Measurements from ENCODE around the gene WSCD2. TPM values are rescaled to one million over a fixed set of nuclear protein-coding genes. Genes with fewer than 3 reads are reported as not detected.

Gene WSCD2
- total RNA-seq, 1 donor from 2014 or later: 1.4 TPM

GRCh38 chr12:108127654-108128053 is 1.4 kb upstream of the WSCD2 start:
- peaks cover 4% of the 10 kb centered on the region for H3K9me3 Mint-ChIP-seq (ENCODE audit: unreplicated experiment)
- no peak overlapping the region for H3K4me3 Mint-ChIP-seq (ENCODE audit: unreplicated experiment)
- TF ChIP-seq, protein P1, sequence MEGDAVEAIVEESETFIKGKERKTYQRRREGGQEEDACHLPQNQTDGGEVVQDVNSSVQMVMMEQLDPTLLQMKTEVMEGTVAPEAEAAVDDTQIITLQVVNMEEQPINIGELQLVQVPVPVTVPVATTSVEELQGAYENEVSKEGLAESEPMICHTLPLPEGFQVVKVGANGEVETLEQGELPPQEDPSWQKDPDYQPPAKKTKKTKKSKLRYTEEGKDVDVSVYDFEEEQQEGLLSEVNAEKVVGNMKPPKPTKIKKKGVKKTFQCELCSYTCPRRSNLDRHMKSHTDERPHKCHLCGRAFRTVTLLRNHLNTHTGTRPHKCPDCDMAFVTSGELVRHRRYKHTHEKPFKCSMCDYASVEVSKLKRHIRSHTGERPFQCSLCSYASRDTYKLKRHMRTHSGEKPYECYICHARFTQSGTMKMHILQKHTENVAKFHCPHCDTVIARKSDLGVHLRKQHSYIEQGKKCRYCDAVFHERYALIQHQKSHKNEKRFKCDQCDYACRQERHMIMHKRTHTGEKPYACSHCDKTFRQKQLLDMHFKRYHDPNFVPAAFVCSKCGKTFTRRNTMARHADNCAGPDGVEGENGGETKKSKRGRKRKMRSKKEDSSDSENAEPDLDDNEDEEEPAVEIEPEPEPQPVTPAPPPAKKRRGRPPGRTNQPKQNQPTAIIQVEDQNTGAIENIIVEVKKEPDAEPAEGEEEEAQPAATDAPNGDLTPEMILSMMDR (IDR thresholded peaks at IDR 0.05; ENCODE audit: partially characterized antibody, unreplicated experiment): no peak
- H3K27ac Mint-ChIP-seq (ENCODE audit: unreplicated experiment): no peak overlapping the region
- no peak for DNase-seq
- H3K27me3 Mint-ChIP-seq (ENCODE audit: unreplicated experiment): peaks cover 8% of the 10 kb centered on the region
- H3K4me1 Mint-ChIP-seq (ENCODE audit: low read depth, unreplicated experiment): peaks cover 7% of the 10 kb centered on the region
- no peaks in the 10 kb centered on the region for H3K36me3 Mint-ChIP-seq (ENCODE audit: unreplicated experiment)

DNA sequence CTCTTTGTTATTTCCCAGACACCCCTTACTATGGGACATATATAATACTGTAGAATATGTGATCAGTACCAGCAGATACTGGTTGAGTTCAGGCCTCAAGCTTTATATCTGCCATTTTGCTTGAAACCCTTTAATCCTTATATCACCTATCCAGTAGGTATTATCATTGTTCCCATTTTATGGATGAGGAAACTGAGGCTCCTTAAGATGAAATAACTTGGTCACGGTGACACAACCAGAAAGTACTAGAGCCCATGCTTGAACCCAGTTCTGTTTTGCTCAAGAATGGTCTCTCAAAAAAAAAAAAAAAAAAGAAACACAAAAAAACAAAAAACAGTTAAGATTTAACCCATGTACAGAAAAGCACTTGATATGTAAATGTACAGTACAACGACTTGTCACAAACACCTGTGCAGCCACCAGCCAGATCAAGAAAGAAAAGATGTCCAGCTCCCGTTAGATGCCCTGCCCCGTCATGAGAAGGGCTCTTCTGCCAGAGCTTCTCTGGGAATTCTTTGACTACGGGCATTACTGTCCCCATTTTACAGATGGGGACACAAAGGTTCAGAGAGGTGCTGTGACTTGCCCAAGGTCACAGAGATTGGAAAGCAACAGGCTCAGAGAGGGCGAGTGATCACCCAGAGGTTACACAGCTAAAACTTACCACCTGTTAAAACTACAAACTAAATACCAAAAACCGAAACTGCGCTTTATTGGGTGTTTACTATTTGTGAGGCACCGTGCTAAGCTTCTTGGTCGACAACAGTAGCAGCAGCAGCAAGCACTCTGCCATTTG is 669 bp upstream of the WSCD2 start:
- TF ChIP-seq, protein P1 (IDR thresholded peaks at IDR 0.05; ENCODE audit: partially characterized antibody, unreplicated experiment): no peak
- no peak for DNase-seq
- Mint-ChIP-seq H3K27me3 (ENCODE audit: unreplicated experiment) (peaks cover 8% of the 10 kb centered on the region), H3K4me1 (ENCODE audit: low read depth, unreplicated experiment) (peaks cover 7% of the 10 kb centered on the region), H3K27ac (ENCODE audit: unreplicated experiment) (no peak overlapping the region), H3K36me3 (ENCODE audit: unreplicated experiment) (no peaks in the 10 kb centered on the region), H3K9me3 (ENCODE audit: unreplicated experiment) (peaks cover 4% of the 10 kb centered on the region), H3K4me3 (ENCODE audit: unreplicated experiment) (peak overlapping the region; percentile 78)

- H3K27me3 Mint-ChIP-seq (ENCODE audit: unreplicated experiment): peaks cover 8% of the 10 kb centered on the region
- peaks cover 4% of the 10 kb centered on the region for H3K9me3 Mint-ChIP-seq (ENCODE audit: unreplicated experiment)
- no peak overlapping the region for H3K4me3 Mint-ChIP-seq (ENCODE audit: unreplicated experiment)
Measured at GRCh38 chr12:108131035-108131434, 1.9 kb downstream of the WSCD2 start.

GRCh38 chr12:108131657-108132126 is 2.6 kb downstream of the WSCD2 start:
- Mint-ChIP-seq H3K36me3 (ENCODE audit: unreplicated experiment) (no peaks in the 10 kb centered on the region), H3K27me3 (ENCODE audit: unreplicated experiment) (peaks cover 8% of the 10 kb centered on the region)

More at GRCh38 chr12:108131035-108131434, 1.9 kb downstream of the WSCD2 start:
- Mint-ChIP-seq H3K36me3 (ENCODE audit: unreplicated experiment) (no peaks in the 10 kb centered on the region), H3K4me1 (ENCODE audit: low read depth, unreplicated experiment) (peaks cover 7% of the 10 kb centered on the region), H3K27ac (ENCODE audit: unreplicated experiment) (no peak overlapping the region)
- TF ChIP-seq, protein P1 (IDR thresholded peaks at IDR 0.05; ENCODE audit: partially characterized antibody, unreplicated experiment): no peak
- DNase-seq: no peak

More at GRCh38 chr12:108131657-108132126, 2.6 kb downstream of the WSCD2 start:
- no peak overlapping the region for H3K27ac Mint-ChIP-seq (ENCODE audit: unreplicated experiment)
- H3K4me3 Mint-ChIP-seq (ENCODE audit: unreplicated experiment): no peak overlapping the region
- H3K9me3 Mint-ChIP-seq (ENCODE audit: unreplicated experiment): peaks cover 4% of the 10 kb centered on the region
- TF ChIP-seq, protein P1 (IDR thresholded peaks at IDR 0.05; ENCODE audit: partially characterized antibody, unreplicated experiment): no peak
- DNase-seq: no peak
- H3K4me1 Mint-ChIP-seq (ENCODE audit: low read depth, unreplicated experiment): peaks cover 7% of the 10 kb centered on the region
